ENCODE measurements around the gene POLR2L. TPM values are rescaled to one million over a fixed set of nuclear protein-coding genes. Genes with fewer than 3 reads are reported as not detected.

The POLR2L gene
- total and polyA plus RNA-seq, 2 experiments from 2014 or later, result 113 to 804 TPM

GRCh38 chr11:868394-868793, 26.1 kb upstream of the POLR2L start:
- no peak overlapping the region for H3K27ac ChIP-seq
- in situ Hi-C loops (cut with MboI), result no loop called here
- H3K4me3 ChIP-seq, result no peak overlapping the region
- H3K9me3 ChIP-seq (ENCODE audit: low read depth), result no peaks in the 10 kb centered on the region
- no peaks in the 10 kb centered on the region for H3K36me3 ChIP-seq (ENCODE audit: low read depth)
- no peak overlapping the region for H3K9ac ChIP-seq
- H3K4me1 ChIP-seq (ENCODE audit: insufficient read depth), result no peaks in the 10 kb centered on the region
- H4K20me1 ChIP-seq (ENCODE audit: insufficient read depth), result no peaks in the 10 kb centered on the region
- no peak overlapping the region for H3K4me2 ChIP-seq (ENCODE audit: unreplicated experiment)
- no peaks in the 10 kb centered on the region for H3K27me3 ChIP-seq (replicated peaks; ENCODE audit: insufficient read depth)
- no peaks in the 10 kb centered on the region for H3K79me2 ChIP-seq (ENCODE audit: insufficient read depth)
- no peaks in the 10 kb centered on the region for H3F3A ChIP-seq (ENCODE audit: insufficient read depth)
- no peak for DNase-seq
- no peak for TF ChIP-seq EZH2 (IDR thresholded peaks at IDR 0.05; ENCODE audit: insufficient read depth, poor library complexity, severe bottlenecking)
- TF ChIP-seq EZH2phosphoT487 (IDR thresholded peaks at IDR 0.05; ENCODE audit: insufficient read depth, low read depth), result no peak
- no peaks in the 10 kb centered on the region for H3K9me2 ChIP-seq (ENCODE audit: insufficient read depth)
- H2AFZ ChIP-seq, result no peak overlapping the region
- 78 to 79% methylated on average over 15 to 17 of the region's 17 CpGs for WGBS, 2 experiments (ENCODE audit: low coverage in 1 of 2, low lambda C conversion rate in 2 of 2, missing lambda C conversion rate in 2 of 2)

DNA sequence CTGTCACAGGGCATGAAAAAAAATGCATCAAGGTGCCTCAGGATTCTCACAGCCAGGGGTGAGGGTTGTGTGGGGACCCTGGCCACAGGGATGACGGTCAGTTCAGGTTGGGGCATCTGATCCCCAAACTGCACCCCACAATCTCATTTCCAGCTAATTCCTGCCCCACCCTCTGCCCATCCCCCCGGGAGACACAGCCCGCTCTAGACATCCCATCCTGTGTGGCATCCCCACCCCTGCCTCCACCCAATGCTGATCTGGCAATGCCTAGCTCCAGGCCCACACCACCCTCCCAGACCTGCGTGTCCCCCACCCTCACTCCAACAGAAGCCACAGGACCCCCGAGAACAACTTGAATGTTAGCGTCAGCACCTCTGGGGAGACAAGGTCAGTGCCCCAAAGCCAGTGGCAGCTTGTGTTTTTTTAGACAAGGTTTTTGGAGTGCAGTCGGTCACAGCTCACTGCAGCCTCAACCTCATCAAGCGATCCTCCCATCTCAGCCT, 25.6 kb upstream of the POLR2L start:
- Histone ChIP-seq H3K27me3 (replicated peaks; ENCODE audit: insufficient read depth) (no peaks in the 10 kb centered on the region), H2AFZ (no peak overlapping the region), H3K4me1 (ENCODE audit: insufficient read depth) (no peaks in the 10 kb centered on the region), H3K27ac (no peak overlapping the region), H3K4me2 (ENCODE audit: unreplicated experiment) (no peak overlapping the region), H3K4me3 (no peak overlapping the region), H3K9ac (no peak overlapping the region), H3K9me2 (ENCODE audit: insufficient read depth) (no peaks in the 10 kb centered on the region), H4K20me1 (ENCODE audit: insufficient read depth) (no peaks in the 10 kb centered on the region), H3F3A (ENCODE audit: insufficient read depth) (no peaks in the 10 kb centered on the region), H3K36me3 (ENCODE audit: low read depth) (no peaks in the 10 kb centered on the region), H3K79me2 (ENCODE audit: insufficient read depth) (no peaks in the 10 kb centered on the region), H3K9me3 (ENCODE audit: low read depth) (no peaks in the 10 kb centered on the region)
- in situ Hi-C loops (cut with MboI), result no loop called here
- WGBS, 2 experiments (ENCODE audit: low coverage in 1 of 2, low lambda C conversion rate in 2 of 2, missing lambda C conversion rate in 2 of 2), result 88 to 90% methylated on average over 7 to 8 of the region's 8 CpGs
- DNase-seq, result no peak
- no peak for TF ChIP-seq EZH2 (IDR thresholded peaks at IDR 0.05; ENCODE audit: insufficient read depth, poor library complexity, severe bottlenecking)
- TF ChIP-seq EZH2phosphoT487 (IDR thresholded peaks at IDR 0.05; ENCODE audit: insufficient read depth, low read depth), result no peak

GRCh38 chr11:866481-866880, 24.2 kb upstream of the POLR2L start:
- Histone ChIP-seq H3K27me3 (replicated peaks; ENCODE audit: insufficient read depth) (no peaks in the 10 kb centered on the region), H3K9me3 (ENCODE audit: low read depth) (no peaks in the 10 kb centered on the region), H3K36me3 (ENCODE audit: low read depth) (no peaks in the 10 kb centered on the region), H3F3A (ENCODE audit: insufficient read depth) (no peaks in the 10 kb centered on the region), H3K9me2 (ENCODE audit: insufficient read depth) (no peaks in the 10 kb centered on the region), H2AFZ (no peak overlapping the region), H3K4me1 (ENCODE audit: insufficient read depth) (no peaks in the 10 kb centered on the region), H3K9ac (no peak overlapping the region), H3K4me3 (no peak overlapping the region), H4K20me1 (ENCODE audit: insufficient read depth) (no peaks in the 10 kb centered on the region), H3K79me2 (ENCODE audit: insufficient read depth) (no peaks in the 10 kb centered on the region), H3K27ac (no peak overlapping the region), H3K4me2 (ENCODE audit: unreplicated experiment) (no peak overlapping the region)
- 85 to 92% methylated on average over 6 to 14 of the region's 14 CpGs for WGBS, 2 experiments (ENCODE audit: low coverage in 1 of 2, low lambda C conversion rate in 2 of 2, missing lambda C conversion rate in 2 of 2)
- in situ Hi-C loops (cut with MboI), result no loop called here
- no peak for DNase-seq
- TF ChIP-seq EZH2phosphoT487 (IDR thresholded peaks at IDR 0.05; ENCODE audit: insufficient read depth, low read depth), result no peak
- TF ChIP-seq EZH2 (IDR thresholded peaks at IDR 0.05; ENCODE audit: insufficient read depth, poor library complexity, severe bottlenecking), result no peak

- H2AFZ ChIP-seq, result no peak overlapping the region
- no peak for TF ChIP-seq EZH2 (IDR thresholded peaks at IDR 0.05; ENCODE audit: insufficient read depth, poor library complexity, severe bottlenecking)
- TF ChIP-seq EZH2phosphoT487 (IDR thresholded peaks at IDR 0.05; ENCODE audit: insufficient read depth, low read depth), result no peak
- in situ Hi-C loops (cut with MboI), result no loop called here
- DNase-seq, result no peak
- no peaks in the 10 kb centered on the region for H3K79me2 ChIP-seq (ENCODE audit: insufficient read depth)
- H4K20me1 ChIP-seq (ENCODE audit: insufficient read depth), result no peaks in the 10 kb centered on the region
- no peaks in the 10 kb centered on the region for H3K4me1 ChIP-seq (ENCODE audit: insufficient read depth)
- H3K9ac ChIP-seq, result no peak overlapping the region
- H3K4me2 ChIP-seq (ENCODE audit: unreplicated experiment), result no peak overlapping the region
- WGBS, 2 experiments (ENCODE audit: low coverage in 1 of 2, low lambda C conversion rate in 2 of 2, missing lambda C conversion rate in 2 of 2), result 85 to 89% methylated on average over 29 to 37 of the region's 41 CpGs
- H3K4me3 ChIP-seq, result no peak overlapping the region
- no peaks in the 10 kb centered on the region for H3K9me2 ChIP-seq (ENCODE audit: insufficient read depth)
- H3K36me3 ChIP-seq (ENCODE audit: low read depth), result no peaks in the 10 kb centered on the region
- H3K9me3 ChIP-seq (ENCODE audit: low read depth), result no peaks in the 10 kb centered on the region
- H3K27me3 ChIP-seq (replicated peaks; ENCODE audit: insufficient read depth), result no peaks in the 10 kb centered on the region
- H3F3A ChIP-seq (ENCODE audit: insufficient read depth), result no peaks in the 10 kb centered on the region
- H3K27ac ChIP-seq, result no peak overlapping the region
These were observed 23.4 kb upstream of the POLR2L start for GRCh38 chr11:865462-866430.

All from GM23248 (cell line).